Superior temporal gyrus (tissue), 1 donor: ENCODE data around the gene SHANK3.
"Not testable (repeated sequence)": the region's sequence is repeated elsewhere in the genome, so short reads cannot be mapped to it uniquely, and the experiment has no call there.

ENCODE experiments used
- DNase-seq: peaks from one replicate; pipeline ENCODE4 v3.0.0-alpha.2; 2016; ENCODE audit errors: extremely low spot score

The SHANK3 gene

DNA sequence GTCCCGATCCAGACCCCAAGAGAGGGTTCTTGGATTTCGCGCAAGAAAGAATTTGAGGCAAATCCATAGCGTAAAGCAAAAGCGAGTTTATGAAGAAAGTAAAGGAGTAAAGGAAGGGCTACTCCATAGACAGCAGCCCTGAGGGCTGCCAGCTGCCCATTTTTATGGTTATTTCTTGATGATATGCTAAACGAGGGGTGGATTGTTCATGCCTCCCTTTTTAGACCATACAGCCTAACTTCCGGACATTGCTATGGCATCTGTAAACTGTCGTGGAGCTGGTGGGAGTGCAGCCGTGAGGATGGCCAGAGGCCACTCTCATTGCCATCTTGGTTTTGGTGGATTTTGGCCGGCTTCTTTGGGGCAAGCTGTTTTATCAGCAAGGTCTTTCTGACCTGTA, 19.4 kb upstream of the SHANK3 start:
- no peak for DNase-seq

DNA sequence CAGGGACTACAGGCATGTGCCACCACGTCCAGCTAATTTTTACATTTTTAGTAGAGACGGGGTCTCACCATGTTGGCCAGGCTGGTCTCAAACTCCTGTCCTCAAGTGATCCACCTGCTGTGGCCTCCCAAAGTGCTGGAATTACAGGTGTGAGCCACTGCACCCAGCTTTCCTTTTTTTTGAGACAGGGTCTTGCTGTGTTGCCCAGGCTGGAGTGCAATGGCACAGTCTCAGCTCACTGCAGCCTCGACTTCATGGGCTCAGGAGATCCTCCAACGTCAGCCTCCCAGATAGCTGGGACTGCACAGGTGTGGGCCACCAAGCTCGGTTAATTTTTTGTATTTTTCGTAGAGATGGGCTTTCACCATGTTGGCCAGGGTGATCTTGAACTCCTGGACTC, 18.0 kb upstream of the SHANK3 start:
- not testable (repeated sequence) for DNase-seq

GRCh38 chr22:50656122-50657070, 16.2 kb upstream of the SHANK3 start:
- no peak for DNase-seq

- no peak for DNase-seq
Observed at GRCh38 chr22:50657925-50658324, 14.7 kb upstream of the SHANK3 start.

DNA sequence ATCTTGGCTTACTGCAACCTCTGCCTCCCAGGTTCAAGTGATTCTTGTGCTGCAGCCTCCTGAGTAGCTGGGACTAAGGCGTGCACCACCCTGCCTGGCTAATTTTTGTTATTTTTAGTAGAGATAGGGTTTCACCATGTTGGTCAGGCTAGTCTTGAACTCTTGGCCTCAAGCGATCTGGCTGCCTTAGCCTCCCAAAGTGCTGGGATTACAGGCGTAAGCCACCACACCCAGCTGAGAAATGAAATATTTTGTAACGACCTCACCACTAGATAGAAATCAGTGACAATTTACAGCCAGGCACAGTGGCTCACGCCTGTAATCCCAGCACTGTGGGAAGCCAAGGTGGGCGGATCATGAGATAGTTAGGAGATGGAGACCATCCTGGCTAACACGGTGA, 12.9 kb upstream of the SHANK3 start:
- not testable (repeated sequence) for DNase-seq

- no peak for DNase-seq
Observed at GRCh38 chr22:50660306-50660705, 12.3 kb upstream of the SHANK3 start.

GRCh38 chr22:50665212-50665611, 7.4 kb upstream of the SHANK3 start:
- DNase-seq = no peak

DNA sequence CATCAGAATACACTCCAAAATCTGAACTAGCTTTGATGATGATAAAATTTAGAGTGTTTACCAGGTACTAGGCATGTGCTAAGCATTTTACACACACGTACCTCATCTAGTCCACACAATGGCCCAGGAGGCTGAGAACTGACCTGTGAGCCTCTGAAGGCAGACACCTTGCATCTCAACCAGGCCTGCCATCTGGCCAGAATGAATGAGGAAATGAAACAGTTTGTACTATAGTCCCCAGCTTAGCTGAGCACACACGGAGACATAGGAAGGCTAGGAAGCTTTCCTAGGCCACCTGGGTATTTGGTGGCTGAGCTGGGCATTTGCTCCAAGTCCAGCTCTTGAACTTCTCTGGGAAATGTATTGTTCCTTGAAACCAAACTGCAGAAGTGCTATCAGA, 6.9 kb upstream of the SHANK3 start:
- DNase-seq = no peak

GRCh38 chr22:50670513-50670912, 2.1 kb upstream of the SHANK3 start:
- no peak for DNase-seq

DNA sequence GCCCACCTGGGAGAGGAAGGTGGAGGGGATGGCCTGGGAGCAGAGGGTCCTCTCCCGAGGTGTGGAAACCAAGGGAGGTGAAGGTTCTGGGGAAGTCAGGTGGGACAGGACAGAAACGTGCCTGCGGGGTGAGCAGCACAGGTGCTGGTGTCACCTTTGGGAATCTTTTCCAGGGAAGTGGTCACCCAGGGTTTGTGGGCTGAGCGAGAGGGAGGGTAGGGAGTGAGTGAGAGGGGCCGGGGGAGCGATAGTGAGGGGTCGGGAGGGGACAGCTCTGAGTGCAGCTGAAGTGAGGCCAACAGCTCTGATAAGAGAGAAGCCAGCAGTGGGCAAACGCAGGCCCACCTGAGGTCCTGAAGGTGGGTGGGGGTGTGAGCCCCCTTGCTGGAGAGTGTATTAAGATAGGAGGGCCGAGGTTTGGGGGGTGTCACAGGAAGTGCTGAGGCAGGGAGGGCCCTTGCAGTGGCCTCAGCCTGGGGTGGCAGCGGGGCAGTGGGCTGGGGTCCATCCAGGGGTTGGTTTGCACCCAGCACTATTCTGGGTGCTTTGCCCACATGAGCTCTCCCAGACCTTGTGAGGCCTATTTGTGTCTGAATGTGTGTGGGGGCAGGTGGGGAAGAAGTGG, 1.6 kb upstream of the SHANK3 start:
- DNase-seq = no peak

DNA sequence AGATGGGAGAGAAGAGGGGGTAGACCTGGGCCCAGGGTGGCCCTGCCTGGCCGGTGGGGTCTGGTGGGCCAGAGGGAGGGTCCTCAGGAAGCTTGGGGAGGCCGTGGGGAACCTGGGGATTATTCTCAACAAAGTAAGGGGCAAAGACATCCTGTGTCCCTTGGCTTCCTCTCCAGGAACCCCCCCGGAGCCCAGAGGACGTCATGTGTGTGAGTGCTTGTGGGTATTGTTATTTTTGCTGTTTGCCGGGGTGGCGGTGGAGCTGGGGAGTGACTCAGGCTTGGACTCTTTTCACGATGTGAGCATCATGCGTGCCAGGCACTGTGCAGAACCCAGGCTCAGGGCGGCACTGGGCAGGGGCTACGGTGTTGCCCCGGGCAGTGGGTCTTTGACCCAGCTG, 982 bp upstream of the SHANK3 start:
- DNase-seq = no peak

GRCh38 chr22:50672041-50672440, 582 bp upstream of the SHANK3 start:
- DNase-seq = no peak

- DNase-seq = no peak
Observed at GRCh38 chr22:50673231-50674129, 857 bp downstream of the SHANK3 start.

DNA sequence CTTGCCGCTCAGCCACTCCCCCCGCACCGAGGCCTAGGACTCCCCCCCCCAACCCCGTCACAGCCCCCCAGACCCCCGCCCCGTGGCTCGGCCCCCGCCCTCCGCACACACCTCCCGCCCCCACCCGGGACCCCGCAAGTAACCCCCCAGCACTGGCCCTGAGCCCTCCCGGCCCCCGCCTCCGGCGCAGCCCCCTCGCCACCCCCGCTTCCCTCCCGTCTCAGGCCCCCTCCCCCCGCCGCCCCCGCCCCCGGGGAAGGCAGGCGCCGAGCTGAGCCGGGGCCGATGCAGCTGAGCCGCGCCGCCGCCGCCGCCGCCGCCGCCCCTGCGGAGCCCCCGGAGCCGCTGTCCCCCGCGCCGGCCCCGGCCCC, 1.5 kb downstream of the SHANK3 start:
- DNase-seq = no peak

DNA sequence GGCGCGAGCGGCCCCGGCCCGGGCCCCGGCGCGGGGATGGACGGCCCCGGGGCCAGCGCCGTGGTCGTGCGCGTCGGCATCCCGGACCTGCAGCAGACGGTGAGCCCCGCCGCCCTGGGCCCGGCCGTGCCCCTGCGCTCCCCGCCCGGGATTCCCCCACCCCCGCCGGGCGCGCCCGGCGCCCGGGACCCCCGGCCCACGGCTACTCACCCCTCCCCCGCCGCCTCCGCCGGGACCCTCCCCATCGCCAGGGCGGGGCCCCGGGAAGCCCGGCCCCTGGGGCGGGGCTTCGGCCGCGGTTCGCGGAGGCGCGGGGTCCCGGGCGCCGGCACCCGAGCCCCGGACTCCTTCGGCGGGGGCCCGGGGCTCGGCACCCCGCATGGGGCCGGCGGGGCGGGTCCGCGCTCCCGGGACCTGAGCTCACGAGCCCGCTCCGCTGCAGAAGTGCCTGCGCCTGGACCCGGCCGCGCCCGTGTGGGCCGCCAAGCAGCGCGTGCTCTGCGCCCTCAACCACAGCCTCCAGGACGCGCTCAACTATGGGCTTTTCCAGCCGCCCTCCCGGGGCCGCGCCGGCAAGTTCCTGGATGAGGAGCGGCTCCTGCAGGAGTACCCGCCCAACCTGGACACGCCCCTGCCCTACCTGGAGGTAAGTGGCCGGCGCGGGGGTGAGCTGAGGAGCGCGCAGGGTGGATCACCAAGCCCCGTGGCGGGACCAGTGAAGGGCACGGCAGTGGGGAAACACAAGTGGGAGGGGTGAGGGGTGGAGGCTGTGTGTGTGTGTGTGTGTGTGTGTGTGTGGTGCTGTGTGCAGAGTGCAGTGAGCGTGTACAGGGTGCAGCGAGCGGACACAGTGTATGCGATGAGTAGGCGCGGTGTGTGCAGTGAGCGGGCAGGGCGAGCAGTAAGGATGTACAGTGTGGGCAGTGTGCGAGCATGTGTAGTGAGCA, 2.3 kb downstream of the SHANK3 start:
- no peak for DNase-seq

- no peak for DNase-seq
Observed at GRCh38 chr22:50675553-50676179, 3.0 kb downstream of the SHANK3 start.

DNA sequence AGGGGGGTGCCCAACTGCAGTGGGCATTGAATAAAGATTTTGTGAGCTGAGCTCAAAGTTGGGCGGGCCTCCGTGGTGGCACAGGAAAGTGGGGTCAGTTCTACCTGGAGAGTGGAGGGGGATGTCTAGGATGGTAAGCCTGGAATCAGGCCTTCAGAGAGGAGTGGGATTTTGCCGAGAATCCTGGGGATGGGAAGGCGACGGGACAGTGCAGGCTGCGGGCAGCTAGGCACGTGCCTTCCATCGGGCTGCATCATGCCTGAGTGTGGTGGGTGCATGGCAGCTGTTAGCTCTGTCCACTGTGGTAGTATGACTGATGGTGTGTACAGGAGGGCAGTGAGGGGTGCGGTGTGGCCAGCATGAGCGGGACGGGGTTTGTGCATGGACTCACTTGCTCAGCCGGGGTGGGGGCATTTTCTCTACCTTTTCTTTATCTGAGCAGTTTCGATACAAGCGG, 3.6 kb downstream of the SHANK3 start:
- no peak for DNase-seq

DNA sequence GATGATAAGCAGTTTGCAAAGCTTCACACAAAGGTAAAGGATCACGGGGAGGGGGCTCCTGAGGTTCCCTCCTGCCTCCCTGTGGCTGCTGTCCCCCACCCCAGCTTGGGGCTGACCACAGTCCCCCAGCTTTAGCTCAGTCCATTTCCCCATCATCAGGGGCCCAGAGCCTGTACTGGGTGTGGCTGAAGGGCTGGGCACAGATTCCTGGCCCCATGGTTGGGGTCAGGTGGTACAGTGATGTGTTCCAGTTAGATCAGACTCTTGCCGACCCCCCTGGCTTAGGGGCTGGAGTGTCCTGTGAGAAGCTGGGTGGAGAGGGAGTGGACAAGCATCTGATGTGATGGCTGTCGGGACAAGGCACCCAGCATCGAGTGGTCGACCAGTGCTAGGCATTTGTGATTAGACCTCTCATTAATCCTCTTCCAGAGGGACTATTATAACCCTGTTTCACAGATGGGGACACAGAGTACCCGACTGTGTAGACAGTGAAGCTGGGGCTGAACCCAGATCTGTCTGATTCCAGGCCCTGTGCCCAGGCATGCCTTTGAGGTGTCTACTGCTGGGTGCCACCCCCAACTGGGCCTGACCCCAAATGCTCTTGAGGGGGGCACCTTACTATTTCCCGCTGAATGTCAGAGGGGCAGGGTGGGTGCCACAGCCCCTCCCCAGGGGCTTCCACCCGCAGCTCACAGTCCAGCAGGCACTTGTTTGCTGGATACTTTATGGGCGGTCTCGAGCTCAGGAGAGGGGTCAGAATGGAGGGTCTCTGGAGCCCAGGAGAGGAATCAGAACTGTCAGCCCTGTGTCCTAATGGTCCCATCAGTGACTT, 4.3 kb downstream of the SHANK3 start:
- no peak for DNase-seq

DNA sequence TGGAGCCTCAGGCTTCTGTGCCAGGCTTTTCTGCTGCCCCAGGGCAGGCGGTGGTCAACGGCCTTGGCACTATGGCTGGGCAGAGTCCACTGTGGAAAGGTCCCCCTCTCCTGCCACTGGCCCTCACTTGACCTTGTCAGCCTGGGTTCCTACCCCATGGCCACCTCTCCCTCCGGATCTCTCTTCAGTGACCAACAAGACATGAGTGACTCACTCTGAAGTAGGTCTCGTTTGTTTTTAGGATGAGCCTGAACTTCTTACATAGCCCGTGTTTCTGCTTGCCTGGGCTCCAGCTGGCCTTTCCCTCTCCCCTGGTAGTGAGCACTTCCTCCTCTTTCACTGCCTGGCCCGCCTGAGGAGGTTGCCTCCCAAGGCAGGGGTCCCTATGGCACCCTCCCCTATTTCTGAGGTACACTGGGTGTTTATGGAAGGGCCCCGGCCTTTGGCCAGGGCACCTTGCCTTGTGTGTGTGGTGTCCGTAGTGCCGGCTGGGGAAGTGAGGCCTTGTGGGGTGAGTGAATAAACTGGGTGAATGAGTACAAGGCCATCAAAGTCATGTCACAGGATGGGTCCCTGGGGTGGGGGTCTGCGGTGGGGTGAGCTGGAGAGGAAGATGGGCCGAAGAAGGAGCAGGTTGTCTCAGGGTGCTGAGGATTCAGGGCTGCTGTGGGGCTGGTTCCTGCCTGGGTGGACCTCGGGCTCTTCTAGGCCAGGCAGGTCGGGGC, 5.0 kb downstream of the SHANK3 start:
- no peak for DNase-seq
